ENCODE measurements around the gene XYLT1. TPM values are rescaled to one million over a fixed set of nuclear protein-coding genes. Genes with fewer than 3 reads are reported as not detected.

Gene XYLT1
- total RNA-seq, 1 experiment from 2014 or later = 1.7 TPM

- Histone ChIP-seq H3K4me1 (replicated peaks; ENCODE audit: insufficient read depth) (no peaks in the 10 kb centered on the region), H3K36me3 (ENCODE audit: low read depth) (no peaks in the 10 kb centered on the region), H3K9me2 (ENCODE audit: insufficient read depth) (no peaks in the 10 kb centered on the region), H4K20me1 (ENCODE audit: insufficient read depth) (no peaks in the 10 kb centered on the region), H3K9me3 (ENCODE audit: insufficient read depth, low read depth) (no peaks in the 10 kb centered on the region), H3K4me3 (no peak overlapping the region), H2AFZ (no peak overlapping the region), H3K79me2 (ENCODE audit: low read depth) (no peaks in the 10 kb centered on the region), H3K27ac (no peak overlapping the region), H3K27me3 (ENCODE audit: insufficient read depth, low read depth) (peaks cover 9% of the 10 kb centered on the region), H3F3A (ENCODE audit: insufficient read depth, low read depth) (no peaks in the 10 kb centered on the region), H3K4me2 (no peak overlapping the region)
- intact Hi-C loops (cut with micrococcal nuclease; ENCODE audit: unreplicated experiment) = no loop called here
- ChIA-PET CTCF (no interaction called here), POLR2A (ENCODE audit: unreplicated experiment) (no interaction called here)
- TF ChIP-seq, protein P1, sequence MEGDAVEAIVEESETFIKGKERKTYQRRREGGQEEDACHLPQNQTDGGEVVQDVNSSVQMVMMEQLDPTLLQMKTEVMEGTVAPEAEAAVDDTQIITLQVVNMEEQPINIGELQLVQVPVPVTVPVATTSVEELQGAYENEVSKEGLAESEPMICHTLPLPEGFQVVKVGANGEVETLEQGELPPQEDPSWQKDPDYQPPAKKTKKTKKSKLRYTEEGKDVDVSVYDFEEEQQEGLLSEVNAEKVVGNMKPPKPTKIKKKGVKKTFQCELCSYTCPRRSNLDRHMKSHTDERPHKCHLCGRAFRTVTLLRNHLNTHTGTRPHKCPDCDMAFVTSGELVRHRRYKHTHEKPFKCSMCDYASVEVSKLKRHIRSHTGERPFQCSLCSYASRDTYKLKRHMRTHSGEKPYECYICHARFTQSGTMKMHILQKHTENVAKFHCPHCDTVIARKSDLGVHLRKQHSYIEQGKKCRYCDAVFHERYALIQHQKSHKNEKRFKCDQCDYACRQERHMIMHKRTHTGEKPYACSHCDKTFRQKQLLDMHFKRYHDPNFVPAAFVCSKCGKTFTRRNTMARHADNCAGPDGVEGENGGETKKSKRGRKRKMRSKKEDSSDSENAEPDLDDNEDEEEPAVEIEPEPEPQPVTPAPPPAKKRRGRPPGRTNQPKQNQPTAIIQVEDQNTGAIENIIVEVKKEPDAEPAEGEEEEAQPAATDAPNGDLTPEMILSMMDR (conservative IDR thresholded peaks at IDR 0.05) = no peak
- TF ChIP-seq EZH2 (IDR thresholded peaks at IDR 0.05; ENCODE audit: low read depth) = no peak
- no peak for DNase-seq
- no TSS peak for BruUV-seq (replicated peaks)
Observed at GRCh38 chr16:17213025-17213424, 257.7 kb downstream of the XYLT1 start.

GRCh38 chr16:17212606-17213005 is 258.2 kb downstream of the XYLT1 start:
- Histone ChIP-seq H4K20me1 (ENCODE audit: insufficient read depth) (no peaks in the 10 kb centered on the region), H2AFZ (no peak overlapping the region), H3K27ac (no peak overlapping the region), H3K36me3 (ENCODE audit: low read depth) (no peaks in the 10 kb centered on the region), H3F3A (ENCODE audit: insufficient read depth, low read depth) (no peaks in the 10 kb centered on the region), H3K9me3 (ENCODE audit: insufficient read depth, low read depth) (no peaks in the 10 kb centered on the region), H3K9me2 (ENCODE audit: insufficient read depth) (no peaks in the 10 kb centered on the region), H3K4me2 (no peak overlapping the region), H3K79me2 (ENCODE audit: low read depth) (no peaks in the 10 kb centered on the region), H3K4me1 (replicated peaks; ENCODE audit: insufficient read depth) (no peaks in the 10 kb centered on the region), H3K27me3 (ENCODE audit: insufficient read depth, low read depth) (peaks cover 9% of the 10 kb centered on the region), H3K4me3 (no peak overlapping the region)
- ChIA-PET POLR2A (ENCODE audit: unreplicated experiment) (no interaction called here), CTCF (no interaction called here)
- DNase-seq = no peak
- intact Hi-C loops (cut with micrococcal nuclease; ENCODE audit: unreplicated experiment) = no loop called here
- no TSS peak for BruUV-seq (replicated peaks)
- TF ChIP-seq, protein P1 (conservative IDR thresholded peaks at IDR 0.05) = no peak
- no peak for TF ChIP-seq EZH2 (IDR thresholded peaks at IDR 0.05; ENCODE audit: low read depth)

DNA sequence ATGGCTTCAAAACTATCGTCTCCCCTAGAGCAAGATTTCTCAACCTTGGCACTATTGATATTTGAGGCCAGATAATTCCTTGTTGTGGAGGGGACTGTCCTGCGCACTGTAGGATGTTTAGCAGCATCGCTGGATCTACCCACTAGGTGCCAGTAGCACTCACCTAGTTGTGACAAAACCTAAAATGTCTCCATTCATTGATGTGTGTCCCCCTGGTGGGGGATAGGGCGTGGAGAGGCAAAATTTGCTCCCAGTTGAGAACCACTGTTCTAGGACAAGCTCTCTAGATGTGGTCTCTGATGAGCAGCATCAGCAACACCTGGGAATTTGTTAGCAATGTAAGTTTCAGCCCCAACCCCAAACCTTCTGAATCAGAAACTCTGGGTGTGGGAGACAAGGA is 259.0 kb downstream of the XYLT1 start:
- peaks cover under 1% of the 10 kb centered on the region; the same call in 1 of the 2 replicates for H3K27me3 ChIP-seq (ENCODE audit: insufficient read depth, low read depth)
- BruUV-seq (replicated peaks) = no TSS peak
- H3K9me2 ChIP-seq (ENCODE audit: insufficient read depth) = no peaks in the 10 kb centered on the region
- no peaks in the 10 kb centered on the region for H3F3A ChIP-seq (ENCODE audit: insufficient read depth, low read depth)
- CTCF ChIA-PET = no interaction called here
- H3K36me3 ChIP-seq (ENCODE audit: low read depth) = no peaks in the 10 kb centered on the region
- H3K27ac ChIP-seq = no peak overlapping the region
- TF ChIP-seq, protein P1 (conservative IDR thresholded peaks at IDR 0.05) = 0 out of 2 replicates have a peak, but pooled peaks have one; percentile 17
- TF ChIP-seq EZH2 (IDR thresholded peaks at IDR 0.05; ENCODE audit: low read depth) = no peak
- no peaks in the 10 kb centered on the region for H3K9me3 ChIP-seq (ENCODE audit: insufficient read depth, low read depth)
- H3K4me2 ChIP-seq = no peak overlapping the region
- POLR2A ChIA-PET (ENCODE audit: unreplicated experiment) = no interaction called here
- no peak for DNase-seq
- no peak overlapping the region for H2AFZ ChIP-seq
- H3K4me3 ChIP-seq = no peak overlapping the region
- no peaks in the 10 kb centered on the region for H3K4me1 ChIP-seq (replicated peaks; ENCODE audit: insufficient read depth)
- H4K20me1 ChIP-seq (ENCODE audit: insufficient read depth) = no peaks in the 10 kb centered on the region
- intact Hi-C loops (cut with micrococcal nuclease; ENCODE audit: unreplicated experiment) = no loop called here
- no peaks in the 10 kb centered on the region for H3K79me2 ChIP-seq (ENCODE audit: low read depth)

All from PC-9 (cell line).